AML-193 (cell line): ENCODE results near the gene ROBO2.

Source experiments
- DNase-seq, 2 experiments: peaks; one replicate each; lab custom pipeline; 2025; lab: John Stamatoyannopoulos, UW

Gene ROBO2

DNA sequence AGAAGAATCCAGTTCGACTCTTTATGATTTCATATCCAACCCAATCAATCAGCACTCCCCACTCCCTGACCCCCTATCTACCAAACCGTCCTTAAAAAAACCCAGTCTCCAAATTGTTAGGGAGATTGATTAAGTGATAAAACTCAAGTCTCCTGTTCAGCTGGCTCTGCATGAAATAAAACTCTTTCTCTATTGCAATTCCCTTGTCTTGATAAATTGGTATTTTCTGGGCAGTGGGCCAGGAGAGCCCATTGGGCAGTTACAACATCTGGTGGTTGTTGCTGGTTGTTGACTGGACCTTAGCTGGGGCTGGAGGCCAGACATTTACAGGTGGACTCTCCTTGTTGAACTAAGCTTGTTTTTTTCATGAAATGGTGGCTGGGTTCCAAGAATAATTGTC is 642.3 kb downstream of the ROBO2 start:
- no peak for DNase-seq

DNA sequence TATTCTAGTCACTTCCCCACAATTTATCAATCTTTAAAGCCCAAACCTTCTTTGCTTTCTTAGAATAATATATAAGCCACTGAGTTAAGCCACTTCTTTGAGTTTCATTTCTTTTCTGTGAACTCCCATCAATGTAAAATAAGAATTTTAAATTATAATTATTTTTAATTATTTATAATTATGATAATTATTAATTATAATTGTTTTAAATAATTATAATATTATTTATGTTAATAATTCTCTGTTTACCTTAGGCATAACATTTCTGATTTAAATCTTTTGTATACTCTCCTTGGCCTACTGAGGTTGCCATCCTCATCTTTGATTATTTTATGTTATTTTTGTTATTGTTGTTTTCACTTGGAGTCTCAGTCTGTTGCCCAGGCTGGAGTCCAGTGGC is 644.2 kb downstream of the ROBO2 start:
- DNase-seq = no peak

DNA sequence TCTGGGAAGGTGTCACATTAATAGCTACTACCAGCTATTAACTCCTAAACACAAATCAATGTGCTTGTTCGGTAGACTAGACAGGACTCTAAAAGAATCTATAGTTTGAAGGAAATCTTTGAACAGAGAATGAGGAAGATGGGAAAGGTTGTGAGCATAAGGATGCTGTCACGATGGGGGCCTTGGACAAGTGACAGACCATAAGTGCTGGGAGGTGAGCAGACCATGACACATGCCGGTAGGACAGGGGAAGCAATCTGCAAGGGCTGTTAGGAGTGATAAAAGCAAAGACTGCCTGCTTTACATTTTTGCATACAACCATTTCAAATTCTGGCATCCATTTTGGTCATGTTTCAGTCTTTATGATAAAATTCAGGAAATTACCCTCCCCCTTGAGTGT is 645.8 kb downstream of the ROBO2 start:
- DNase-seq = no peak

DNA sequence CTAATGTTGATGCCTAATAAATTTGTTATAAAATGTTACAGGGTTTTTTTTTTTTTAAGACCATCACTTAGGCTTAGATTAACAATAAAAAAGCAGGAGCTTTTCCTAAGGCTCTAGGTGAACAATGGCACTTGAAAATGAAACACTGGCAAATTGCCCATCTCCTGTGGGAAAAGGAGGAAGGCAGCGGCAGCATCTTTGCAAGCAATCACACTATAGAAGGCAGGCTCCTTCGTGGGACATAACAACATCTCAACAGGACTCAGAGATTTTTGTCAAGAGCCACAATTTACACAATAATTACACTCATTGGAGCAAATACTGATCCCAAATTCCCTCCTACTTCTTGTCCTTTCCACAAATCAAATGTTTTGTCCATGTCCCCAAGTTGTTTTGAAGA is 646.7 kb downstream of the ROBO2 start:
- no peak for DNase-seq

DNA sequence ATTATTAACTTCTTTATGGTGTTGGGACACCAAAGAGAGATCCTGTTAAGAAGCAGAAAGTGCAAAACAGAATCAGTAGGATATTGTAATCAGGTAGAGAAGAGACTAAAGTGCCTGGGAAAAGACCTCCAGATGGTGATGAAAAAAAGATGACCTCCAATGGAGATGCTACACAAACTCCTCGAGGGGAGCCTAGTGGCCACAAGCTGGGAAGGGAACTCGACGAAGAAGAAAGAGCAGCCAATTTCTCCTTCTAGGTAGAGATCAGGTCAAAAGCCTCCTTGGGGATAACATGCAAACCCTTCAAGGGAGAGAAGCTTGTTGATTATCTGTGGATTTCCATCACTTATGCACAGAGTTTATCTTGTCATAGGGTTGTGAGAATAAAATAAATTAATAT is 647.6 kb downstream of the ROBO2 start:
- no peak for DNase-seq

DNA sequence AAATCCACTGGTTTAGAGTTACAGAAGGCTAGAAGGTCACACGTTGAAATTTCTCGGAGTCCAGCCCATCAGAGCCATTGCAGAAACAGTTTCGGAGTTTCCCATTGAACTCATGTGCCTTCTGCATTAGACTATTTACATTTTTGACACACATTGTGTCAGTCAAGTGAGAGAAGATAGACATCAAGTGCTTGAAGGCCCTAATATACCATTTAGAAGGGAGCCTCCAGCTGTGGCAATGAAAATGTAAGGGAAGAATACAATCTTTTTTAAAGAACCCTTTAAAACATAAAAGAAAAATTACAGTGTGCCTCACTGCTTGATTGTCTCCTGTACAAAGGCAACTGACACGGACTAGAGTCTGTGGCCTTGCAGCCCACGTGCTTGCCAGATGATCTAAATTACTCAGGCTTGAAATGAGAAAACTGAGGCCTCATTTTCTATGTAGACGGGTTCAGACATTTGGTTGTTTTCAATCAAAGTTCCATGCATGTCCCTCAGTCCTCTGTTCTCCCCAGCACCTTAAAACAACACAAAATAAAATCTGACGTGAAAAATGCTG is 650.5 kb downstream of the ROBO2 start:
- DNase-seq = no peak

DNA sequence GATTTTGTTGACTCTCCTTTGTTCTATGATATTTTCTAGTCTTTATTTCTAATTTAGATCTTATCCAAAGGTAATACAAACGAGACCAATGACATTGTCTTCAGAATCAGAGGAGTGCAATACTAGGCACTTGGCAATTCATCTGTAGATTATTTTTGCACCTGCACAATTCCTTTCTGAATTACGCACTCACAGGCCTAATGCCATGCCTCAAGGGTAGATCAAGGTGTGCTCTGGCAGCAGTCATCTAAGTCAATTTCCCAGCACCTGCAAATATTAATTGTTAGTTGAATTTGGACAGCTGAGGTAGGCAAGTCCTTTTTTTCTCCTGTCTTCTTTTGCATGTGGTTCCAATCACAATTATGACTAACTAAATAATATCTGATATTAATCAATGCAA is 653.2 kb downstream of the ROBO2 start:
- DNase-seq = no peak

DNA sequence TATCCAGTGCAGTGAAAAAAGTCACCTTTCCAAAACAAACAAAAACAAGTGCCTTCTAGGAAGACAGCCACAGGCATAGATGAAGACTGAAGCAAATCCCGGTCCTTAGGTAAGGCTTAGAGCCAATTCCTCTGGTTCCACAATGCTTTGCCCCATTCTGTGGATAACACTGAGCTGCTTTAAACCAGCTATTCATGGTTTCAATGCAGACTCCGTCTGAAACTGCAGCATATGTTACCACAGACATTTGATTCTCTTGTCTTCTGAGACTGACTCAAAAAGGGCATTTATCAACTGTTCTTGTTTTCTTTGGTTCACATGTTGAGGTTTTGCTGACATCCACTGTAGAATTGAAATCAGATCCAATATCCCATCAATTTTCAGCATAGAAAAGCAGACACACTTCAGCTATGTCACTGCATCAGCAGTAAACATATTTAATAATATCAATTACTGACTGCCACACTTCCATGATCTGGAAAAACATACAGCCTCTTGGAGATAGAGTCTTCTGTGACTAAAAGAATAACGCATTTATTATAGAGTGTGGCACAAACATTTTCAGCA is 659.3 kb downstream of the ROBO2 start:
- DNase-seq = no peak
